ENCODE data around the gene ADCY4. TPM values are rescaled to one million over a fixed set of nuclear protein-coding genes. Genes with fewer than 3 reads are reported as not detected.

The ADCY4 gene
- total and polyA plus RNA-seq, 2 of the 13 experiments (the other 11 are each of a cell fraction or from before 2014, with no cell fraction given): 0.03 TPM; not detected in 1

- no peak for TF ChIP-seq MAX (IDR thresholded peaks at IDR 0.05)
- TF ChIP-seq MIER3 (CRISPR knock-in tag; IDR thresholded peaks at IDR 0.05; ENCODE audit: borderline replicate concordance): no peak
- peak; percentile 34 to 35; a peak in 2 of 4 replicates for TF ChIP-seq MAFK (conservative IDR thresholded peaks at IDR 0.05 in 1 of 2, IDR thresholded peaks at IDR 0.05 in 1 of 2; ENCODE audit: low read length in 2 of 2)
- TF ChIP-seq ZNF326 (CRISPR knock-in tag; IDR thresholded peaks at IDR 0.05; ENCODE audit: borderline replicate concordance): no peak
- TF ChIP-seq ZNF780A (CRISPR knock-in tag; IDR thresholded peaks at IDR 0.05): no peak
- TF ChIP-seq HMGXB3 (CRISPR knock-in tag; IDR thresholded peaks at IDR 0.05; ENCODE audit: borderline replicate concordance): no peak
- no peak for TF ChIP-seq KLF13 (CRISPR knock-in tag; IDR thresholded peaks at IDR 0.05)
- no peak for TF ChIP-seq RFX1 (IDR thresholded peaks at IDR 0.05)
- TF ChIP-seq ZNF33A (CRISPR knock-in tag; IDR thresholded peaks at IDR 0.05; ENCODE audit: borderline replicate concordance): no peak
- no peak for TF ChIP-seq SRSF9 (IDR thresholded peaks at IDR 0.05; ENCODE audit: borderline replicate concordance, insufficient read depth, low read depth, low read length, poor library complexity, severe bottlenecking)
- no peak for TF ChIP-seq TEF (CRISPR knock-in tag; IDR thresholded peaks at IDR 0.05)
- no peak for TF ChIP-seq SOX5 (CRISPR knock-in tag; IDR thresholded peaks at IDR 0.05; ENCODE audit: borderline replicate concordance)
- no peak for TF ChIP-seq MYNN (CRISPR knock-in tag; IDR thresholded peaks at IDR 0.05; ENCODE audit: low read depth)
- no peak for TF ChIP-seq ZNF790 (CRISPR knock-in tag; IDR thresholded peaks at IDR 0.05; ENCODE audit: borderline replicate concordance)
- TF ChIP-seq MAF1 (CRISPR knock-in tag; IDR thresholded peaks at IDR 0.05; ENCODE audit: borderline replicate concordance): no peak
- TF ChIP-seq KLF15 (CRISPR knock-in tag; IDR thresholded peaks at IDR 0.05; ENCODE audit: borderline replicate concordance): peak; percentile 54; the same call in 1 of the 2 replicates
- 0 out of 2 replicates have a peak, but pooled peaks have one; percentile 51 for TF ChIP-seq SNAPC4 (CRISPR knock-in tag; IDR thresholded peaks at IDR 0.05)
- peak; percentile 97; the same call in 1 of the 2 replicates for TF ChIP-seq FOXO4 (CRISPR knock-in tag; conservative IDR thresholded peaks at IDR 0.05)
These were observed 63.0 kb downstream of the ADCY4 start (continued) for GRCh38 chr14:24271834-24272263.

All from HepG2 (cell line).